NCI-H2196 treated with DMSO at 0.1 percent for 48 hours (cell line): ENCODE data around the gene CYP3A4.
"Not testable (repeated sequence)": the region's sequence is repeated elsewhere in the genome, so short reads cannot be mapped to it uniquely, and the experiment has no call there.

Experiments
- DNase-seq: peaks from one replicate; lab custom pipeline; 2025; ENCODE audit not compliant: unreplicated experiment; lab: John Stamatoyannopoulos, UW

Gene CYP3A4

GRCh38 chr7:99793443-99793842 is 9.5 kb upstream of the CYP3A4 start:
- DNase-seq = no peak

GRCh38 chr7:99792967-99793366 is 9.0 kb upstream of the CYP3A4 start:
- no peak for DNase-seq

- no peak for DNase-seq
These were observed 7.8 kb upstream of the CYP3A4 start for GRCh38 chr7:99791667-99792369.

GRCh38 chr7:99791021-99791420 is 7.0 kb upstream of the CYP3A4 start:
- no peak for DNase-seq

DNA sequence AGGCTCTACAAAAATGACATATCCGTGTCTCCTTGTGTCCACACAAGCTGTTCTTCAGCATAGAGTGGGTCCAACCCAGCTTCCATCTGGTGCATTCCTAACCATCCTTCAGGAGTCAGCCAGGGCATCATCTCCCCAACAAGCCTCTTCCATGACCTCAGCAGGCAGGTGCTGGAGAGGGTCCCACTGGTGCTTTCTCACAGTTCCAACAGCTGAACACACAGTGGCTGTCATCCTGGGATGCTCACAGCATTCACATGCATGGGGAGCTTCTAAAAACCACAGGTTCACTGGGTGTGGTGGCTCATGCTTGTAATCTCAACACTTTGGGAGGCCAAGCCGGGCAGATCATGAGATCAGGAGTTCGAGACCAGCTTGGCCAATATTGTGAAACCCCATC is 6.4 kb upstream of the CYP3A4 start:
- no peak for DNase-seq

GRCh38 chr7:99789441-99790070 is 5.6 kb upstream of the CYP3A4 start:
- no peak for DNase-seq

DNA sequence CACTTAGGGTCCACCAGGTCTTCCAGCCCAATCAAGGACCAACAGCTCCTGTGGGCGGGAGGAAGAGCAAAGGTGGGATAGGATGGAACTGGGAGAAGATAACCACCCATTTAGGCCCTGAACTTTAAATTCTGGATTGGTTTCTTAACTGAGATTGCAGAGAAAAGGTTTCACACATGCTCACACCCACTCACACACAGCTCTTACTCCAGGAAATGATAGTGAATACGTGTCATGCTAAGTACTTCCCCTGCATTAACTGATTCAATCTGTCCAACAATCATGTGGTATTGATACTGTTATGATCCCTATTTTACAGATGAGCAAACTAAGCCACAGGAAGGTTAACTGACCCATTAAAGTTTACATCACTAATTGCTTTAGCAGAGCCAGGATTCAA is 4.6 kb upstream of the CYP3A4 start:
- no peak for DNase-seq

DNA sequence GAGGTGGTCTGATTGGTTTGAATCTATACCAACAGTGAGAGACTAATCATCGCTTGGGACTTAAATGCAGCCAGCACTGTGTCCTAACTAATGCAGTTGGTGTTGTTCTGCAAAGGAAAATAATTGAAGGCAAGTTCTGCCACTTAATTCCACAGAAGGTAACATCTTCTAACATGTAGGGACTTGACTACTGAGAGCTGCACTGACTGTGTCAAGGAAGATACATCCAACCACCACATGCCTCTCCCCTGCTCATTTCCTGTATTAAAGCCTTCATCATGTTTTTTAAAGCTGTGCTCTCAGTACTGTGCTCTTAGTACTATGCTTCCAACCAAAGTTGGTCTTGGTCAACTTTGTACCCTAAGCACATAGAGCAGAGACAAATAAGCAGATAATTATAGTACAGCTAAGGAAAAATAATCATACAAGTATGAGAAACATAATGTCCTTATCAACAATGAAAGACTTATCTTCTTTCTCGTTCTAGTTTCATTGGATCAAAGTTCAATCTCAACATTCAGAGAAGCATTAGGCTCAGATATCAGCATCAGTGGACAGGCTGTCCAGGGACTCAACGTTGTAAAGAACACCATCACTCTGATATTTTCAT is 2.8 kb upstream of the CYP3A4 start:
- no peak for DNase-seq

GRCh38 chr7:99785654-99786053 is 1.7 kb upstream of the CYP3A4 start:
- DNase-seq = not testable (repeated sequence)

DNA sequence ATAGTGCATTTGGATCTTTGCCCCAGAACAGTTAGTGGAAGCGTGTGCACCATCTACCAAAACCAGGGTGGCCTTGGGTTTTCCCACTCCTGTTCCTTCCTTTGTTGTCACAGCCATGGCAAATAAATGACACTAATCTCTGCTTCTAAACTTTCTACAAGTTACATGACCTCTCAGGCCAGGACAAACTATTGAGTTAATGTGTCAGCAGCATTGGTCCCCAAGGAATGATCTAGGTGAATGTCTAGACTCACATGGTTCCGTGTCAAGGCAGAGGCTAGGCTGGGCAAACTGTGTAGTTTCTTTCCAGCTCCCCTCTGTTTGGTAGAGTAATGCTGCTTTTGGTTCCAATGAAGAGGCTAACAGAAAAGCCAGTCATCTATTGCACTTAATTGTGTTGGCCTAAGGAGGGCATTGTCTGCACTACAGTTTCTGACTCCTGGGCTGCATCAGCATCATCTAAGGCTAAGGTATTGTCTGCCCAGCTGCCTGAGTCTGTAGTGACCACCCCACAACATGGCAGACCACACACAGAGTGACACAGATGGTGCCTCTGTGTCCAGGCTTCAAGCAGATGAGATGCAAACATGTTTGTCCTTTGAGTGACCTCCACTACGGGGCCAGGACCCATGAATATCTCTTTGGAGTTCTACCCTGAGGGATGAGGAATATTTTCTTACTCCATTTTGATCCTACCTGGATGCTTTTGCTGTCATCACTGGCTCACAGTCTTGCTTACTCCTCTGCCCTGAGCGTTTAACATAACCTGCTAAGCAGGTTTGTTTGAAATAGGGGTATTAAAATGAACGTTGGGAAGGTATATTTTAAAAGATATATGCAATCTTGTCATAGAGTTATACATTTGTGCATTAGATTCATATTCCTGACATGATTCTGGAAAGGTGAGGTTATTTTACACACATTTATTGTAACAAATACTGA is 1.7 kb downstream of the CYP3A4 start:
- no peak for DNase-seq

DNA sequence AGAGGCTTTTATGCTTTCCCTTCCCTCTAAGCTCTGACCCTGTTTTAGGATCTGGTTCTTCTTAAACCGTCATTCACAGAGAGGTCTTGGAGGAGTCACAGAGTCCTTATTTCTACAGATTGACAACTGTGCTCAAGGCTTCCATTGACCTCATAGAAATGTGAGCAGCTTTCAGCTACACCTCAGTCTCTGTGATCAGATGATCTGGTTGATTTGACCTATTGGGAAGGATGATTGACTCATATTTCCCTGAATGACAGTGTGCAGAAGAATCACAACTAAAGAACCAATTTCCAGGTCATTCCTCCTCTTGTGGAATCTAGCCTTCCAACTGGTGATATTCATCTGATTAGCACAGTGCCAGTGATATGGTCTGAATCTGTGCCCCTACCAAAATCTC is 3.4 kb downstream of the CYP3A4 start:
- no peak for DNase-seq

GRCh38 chr7:99779949-99780348 is 4.0 kb downstream of the CYP3A4 start:
- DNase-seq = no peak

DNA sequence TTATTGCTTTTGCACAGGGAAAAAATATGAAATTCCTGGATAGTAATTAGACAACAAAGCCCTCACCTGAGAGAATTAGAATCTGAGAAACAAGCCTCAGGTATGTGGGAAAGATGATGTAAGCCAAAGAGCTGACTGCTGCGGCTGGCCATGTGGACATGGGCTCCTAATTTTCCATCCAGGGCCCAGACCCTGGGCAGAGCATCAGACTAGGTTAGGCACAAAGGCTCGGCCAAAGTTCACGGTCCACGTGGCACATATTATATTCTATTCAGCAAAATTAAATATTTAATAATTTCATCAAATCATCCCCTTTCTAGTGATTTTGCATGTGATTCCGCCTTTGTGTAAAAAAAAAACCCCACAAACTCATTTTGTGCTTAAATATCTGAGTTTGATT is 5.1 kb downstream of the CYP3A4 start:
- DNase-seq = no peak

DNA sequence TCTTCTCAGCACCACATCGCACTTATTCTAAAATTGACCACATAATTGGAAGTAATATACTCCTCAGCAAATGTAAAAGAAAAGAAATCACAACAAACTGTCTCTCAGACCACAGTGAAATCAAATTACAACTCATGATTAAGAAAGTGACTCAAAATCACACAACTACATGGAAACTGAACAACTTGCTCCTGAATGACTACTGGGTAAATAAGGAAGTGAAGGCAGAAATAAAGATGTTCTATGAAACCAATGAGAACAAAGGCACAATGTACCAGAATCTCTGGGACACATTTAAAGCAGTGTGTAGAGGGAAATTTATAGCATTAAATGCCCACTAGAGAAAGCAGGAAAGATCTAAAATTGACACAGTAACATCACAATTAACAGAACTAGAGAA is 10.6 kb downstream of the CYP3A4 start:
- not testable (repeated sequence) for DNase-seq

DNA sequence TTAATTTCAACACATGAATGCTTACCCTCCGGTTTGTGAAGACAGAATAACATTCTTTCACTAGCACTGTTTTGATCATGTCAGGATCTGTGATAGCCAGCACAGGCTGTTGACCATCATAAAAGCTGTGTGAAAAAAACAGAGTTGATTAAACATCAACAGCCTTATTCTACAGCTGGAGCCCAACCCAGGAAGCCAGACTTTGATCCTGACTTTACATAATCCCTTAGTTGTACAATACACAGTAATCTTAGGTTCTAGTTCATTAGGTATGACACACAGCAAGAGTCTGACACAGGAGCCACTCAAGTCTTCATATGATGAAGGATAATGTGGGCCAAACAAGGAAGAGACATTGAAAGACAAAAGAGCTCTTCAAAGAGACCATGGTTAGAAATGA is 11.4 kb downstream of the CYP3A4 start:
- DNase-seq = no peak

DNA sequence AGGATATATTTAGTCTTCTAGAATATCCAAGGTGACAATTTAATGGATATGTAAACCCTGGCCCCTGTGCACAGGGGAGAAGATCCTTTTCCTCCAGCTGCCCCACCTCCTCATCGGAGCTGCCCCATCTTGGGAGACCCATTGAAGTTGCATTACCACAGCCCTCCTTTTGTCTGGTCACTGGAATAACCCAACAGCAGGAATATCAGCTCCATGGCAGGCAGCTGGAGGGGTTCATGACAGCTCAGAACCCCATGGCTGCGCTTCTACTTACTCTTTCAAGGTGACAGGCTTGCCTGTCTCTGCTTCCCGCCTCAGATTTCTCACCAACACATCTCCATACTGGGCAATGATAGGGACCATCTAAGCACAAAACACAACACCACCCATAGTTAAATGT is 14.5 kb downstream of the CYP3A4 start:
- not testable (repeated sequence) for DNase-seq

DNA sequence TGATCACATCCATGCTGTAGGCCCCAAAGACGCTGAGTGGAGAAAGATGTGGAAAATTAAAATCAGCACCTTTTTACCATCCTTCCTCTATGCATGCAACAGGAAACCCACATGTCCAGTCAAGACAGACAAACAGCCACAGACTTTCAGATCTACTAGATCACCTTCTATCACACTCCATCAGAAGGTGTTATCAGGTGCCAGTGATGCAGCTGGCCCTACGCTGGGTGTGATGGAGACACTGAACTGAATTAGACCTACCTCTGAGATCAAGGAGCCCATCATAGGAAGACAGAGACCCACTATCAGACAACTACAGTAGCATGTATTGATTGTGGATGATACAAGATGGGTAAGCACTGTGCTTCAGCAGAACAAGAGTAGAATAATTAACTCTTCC is 15.5 kb downstream of the CYP3A4 start:
- no peak for DNase-seq

GRCh38 chr7:99767662-99768061 is 16.3 kb downstream of the CYP3A4 start:
- no peak for DNase-seq

GRCh38 chr7:99766484-99767099 is 17.4 kb downstream of the CYP3A4 start:
- DNase-seq = no peak

- DNase-seq = no peak
These were observed 19.5 kb downstream of the CYP3A4 start for GRCh38 chr7:99764478-99764877.
